A172 (cell line): ENCODE measurements around the gene CELF5. TPM values are rescaled to one million over a fixed set of nuclear protein-coding genes. Genes with fewer than 3 reads are reported as not detected.
"Not testable (repeated sequence)": the region's sequence is repeated elsewhere in the genome, so short reads cannot be mapped to it uniquely, and the experiment has no call there.

ENCODE experiments used
- DNase-seq: peaks from one replicate; pipeline ENCODE4 v3.0.0-alpha.2; 2015; ENCODE audit warnings: low spot score
- total RNA-seq: library from RNA; depleted of rRNA; stranded (reverse); fragments of >200 nt; shearing (Covaris generic); gene quantifications from 2 replicates; pipeline ENCODE4 v1.2.3, GENCODE V29; 2014

CELF5 gene
- total RNA-seq, 1 experiment from 2014 or later = not detected

DNA sequence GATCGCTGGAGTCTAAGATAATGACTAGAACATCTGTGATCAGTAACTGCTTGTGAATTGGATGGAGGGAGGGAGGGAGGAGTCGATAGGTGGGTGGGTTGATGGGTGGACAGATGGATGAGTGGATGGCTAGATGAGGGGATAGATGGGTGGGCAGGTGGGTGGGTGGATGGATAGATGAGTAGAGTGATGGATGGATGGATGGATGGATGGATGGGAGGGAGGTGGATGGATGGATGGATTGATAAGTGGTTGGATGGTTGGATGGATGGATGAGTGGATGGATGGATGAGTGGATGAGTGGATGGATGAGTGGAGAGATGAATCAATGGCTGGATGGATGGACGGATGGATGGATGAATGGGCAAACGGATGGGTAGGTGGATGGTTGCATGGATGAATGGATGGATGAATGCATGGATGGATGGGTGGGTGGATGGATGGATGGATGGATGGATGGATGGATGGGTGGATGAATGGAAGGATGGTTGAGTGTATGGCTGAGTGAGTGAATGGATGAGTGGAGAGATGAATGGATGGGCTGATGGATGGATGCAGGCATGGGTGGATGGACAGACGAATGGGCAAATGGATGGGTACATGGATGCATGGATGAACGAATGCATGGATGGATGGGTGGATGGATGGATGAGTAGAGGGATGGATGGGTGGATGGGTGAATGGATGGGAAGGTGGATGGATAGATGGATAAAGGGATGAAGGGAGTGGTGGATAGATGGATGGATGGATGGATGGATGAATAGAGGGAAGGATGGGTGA, 97.9 kb downstream of the CELF5 start:
- no peak for DNase-seq

DNA sequence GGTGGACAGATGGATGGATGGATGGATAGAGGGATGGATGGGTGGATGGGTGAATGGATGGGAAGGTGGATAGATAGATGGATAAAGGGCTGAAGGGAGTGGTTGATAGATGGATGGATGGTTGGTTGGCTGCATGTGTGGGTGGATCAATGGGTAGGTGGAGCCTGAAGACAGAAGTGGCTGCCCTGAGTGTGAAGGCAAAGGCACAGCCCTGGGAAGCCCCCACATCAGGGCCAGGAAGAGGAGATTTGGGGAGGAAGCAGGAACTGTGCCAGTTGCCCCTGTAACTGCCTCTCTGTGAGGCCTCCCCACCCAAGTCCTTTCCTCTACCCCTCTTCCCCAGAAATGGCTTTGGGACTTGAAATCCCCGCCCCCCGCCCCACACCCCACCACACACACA, 98.6 kb downstream of the CELF5 start:
- no peak for DNase-seq

GRCh38 chr19:3323658-3324057, 99.2 kb downstream of the CELF5 start:
- no peak for DNase-seq

GRCh38 chr19:3324405-3324856, 100.0 kb downstream of the CELF5 start:
- no peak for DNase-seq

- no peak for DNase-seq
Observed at GRCh38 chr19:3325451-3325850, 101.0 kb downstream of the CELF5 start.

GRCh38 chr19:3328743-3329142, 104.3 kb downstream of the CELF5 start:
- no peak for DNase-seq

DNA sequence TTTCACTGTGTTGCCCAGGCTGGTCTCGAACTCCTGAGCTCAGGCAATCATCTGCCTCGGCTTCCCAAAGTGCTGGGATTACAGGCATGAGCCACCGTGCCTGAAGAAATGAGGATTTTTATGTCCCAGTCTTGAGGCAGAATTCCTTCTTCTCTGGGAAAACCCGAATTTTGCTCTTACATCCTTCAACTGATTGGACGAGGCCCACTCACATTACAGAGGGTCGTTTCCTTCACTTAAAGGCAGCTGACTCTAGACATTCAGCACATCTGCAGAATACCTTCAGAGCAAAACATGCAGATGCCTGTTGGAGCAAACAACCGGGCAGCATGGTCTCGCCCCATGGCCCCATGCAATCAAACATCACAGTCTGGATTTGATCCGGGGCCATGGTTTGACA, 105.6 kb downstream of the CELF5 start:
- no peak for DNase-seq

- DNase-seq = not testable (repeated sequence)
Observed at GRCh38 chr19:3332232-3332631, 107.8 kb downstream of the CELF5 start.

DNA sequence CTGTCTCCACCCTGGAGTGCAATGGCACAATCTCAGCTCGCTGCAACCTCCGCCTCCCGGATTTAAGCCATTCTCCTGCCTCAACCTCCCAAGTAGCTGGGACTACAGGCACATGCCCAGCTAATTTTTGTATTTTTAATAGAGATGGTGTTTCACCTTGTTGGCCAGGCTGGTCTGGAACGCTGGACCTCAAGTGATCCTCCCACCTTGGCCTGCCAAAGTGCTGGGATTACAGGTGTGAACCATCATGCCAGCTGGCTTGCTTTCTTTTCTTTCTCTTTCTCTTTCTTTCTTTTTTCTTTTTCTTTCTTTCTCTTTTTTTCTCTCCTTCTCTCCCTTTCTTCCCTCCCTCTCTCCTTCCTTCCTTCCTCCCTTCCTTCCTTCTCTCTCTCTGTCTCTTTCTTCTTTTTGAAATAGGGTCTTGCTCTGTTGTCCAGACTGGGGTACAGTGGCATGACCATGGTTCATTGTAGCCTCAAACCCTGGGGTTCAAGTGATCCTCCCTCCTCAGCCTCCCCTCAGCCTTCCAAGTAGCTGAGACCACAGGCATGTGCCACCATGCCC, 108.6 kb downstream of the CELF5 start:
- DNase-seq = no peak

- no peak for DNase-seq
Observed at GRCh38 chr19:3333662-3334061, 109.2 kb downstream of the CELF5 start.

GRCh38 chr19:3334749-3335430, 110.4 kb downstream of the CELF5 start:
- DNase-seq = not testable (repeated sequence)

DNA sequence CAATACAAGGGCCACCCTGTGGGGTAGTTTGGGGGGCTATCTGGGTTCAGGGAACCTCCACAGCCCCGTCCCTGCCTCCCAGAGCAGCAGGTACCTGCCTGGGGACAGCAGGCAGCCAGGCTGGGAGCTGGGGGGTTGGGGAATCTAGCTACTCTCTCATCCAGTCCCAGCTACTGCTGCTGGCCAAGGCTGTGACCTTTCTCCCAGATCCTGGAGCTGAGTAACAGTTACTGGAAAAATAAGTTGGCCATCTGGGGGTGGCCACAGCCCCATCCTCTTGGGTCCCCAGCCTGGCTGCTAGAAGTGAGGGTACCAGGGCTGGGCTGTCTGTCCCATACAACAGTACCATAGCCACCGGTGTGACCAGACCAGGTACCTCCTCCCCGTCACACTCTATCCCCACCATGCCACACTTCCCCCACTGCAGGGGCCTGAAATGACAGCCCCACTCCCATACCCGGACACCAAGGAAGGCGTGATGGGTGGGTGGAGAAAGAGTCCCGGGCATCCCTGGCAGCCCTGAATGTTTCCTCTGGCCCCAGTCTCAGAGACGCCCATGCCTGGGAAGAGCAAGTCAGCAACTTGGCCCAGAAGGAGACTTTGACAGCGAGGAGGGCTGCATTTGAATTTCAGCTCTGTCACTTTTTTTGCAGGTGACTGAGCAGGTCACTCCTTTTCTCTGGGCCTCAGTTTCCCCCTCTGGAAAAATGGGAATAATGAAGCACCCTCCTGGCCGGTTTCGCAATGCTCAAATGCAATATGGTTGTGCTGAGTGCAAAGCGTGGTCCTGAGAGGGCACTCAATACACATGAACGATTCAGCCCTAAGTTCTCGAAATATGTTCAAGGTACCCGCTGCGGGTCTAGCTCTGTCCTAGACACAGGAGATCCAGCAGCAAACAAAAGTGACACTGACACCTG, 111.2 kb downstream of the CELF5 start:
- peak; percentile 53 for DNase-seq

- no peak for DNase-seq
Observed at GRCh38 chr19:3336351-3336679, 111.9 kb downstream of the CELF5 start.

DNA sequence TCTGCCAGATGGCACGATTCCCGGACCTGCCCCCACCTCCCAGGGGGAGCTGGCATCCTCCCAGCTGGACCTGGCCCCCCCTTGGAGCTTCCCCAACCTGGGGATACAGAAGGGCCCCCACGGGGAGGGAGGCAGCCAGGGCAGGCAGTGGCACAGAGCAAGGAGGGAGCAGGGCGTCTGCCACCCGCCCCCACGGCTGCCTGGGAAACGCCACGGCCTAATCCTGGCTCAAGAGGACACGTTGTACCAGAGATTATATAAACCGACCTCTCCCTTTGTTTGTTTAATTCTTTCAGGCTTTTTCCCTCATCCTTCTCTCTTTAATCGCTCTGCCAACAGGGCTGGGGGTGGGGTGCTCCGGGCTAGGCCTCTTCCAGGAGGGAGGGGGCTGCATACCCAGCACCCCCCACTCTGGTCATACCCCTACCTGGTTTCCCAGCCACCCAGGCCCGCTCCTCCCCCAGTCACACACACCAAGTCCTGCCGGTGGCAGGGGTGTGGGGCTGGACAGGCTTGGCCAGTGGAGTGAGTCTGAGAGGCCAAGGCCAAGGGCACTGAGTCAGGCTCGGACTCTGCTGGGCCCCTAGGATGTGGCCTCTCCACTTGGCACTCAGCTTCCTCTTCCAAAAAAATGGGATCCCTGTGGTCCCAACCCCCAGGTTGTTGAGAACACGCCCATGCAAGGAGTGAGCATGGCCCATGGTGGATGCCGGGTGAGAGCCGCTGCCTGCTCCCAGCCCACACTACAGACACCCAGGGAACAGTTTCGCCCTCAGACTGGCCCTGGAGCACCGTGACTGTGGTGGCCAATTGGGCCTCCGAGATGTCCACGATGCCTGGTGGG, 112.4 kb downstream of the CELF5 start:
- DNase-seq = peak; percentile 35

GRCh38 chr19:3338541-3339181, 114.2 kb downstream of the CELF5 start:
- peak; percentile 35 for DNase-seq

DNA sequence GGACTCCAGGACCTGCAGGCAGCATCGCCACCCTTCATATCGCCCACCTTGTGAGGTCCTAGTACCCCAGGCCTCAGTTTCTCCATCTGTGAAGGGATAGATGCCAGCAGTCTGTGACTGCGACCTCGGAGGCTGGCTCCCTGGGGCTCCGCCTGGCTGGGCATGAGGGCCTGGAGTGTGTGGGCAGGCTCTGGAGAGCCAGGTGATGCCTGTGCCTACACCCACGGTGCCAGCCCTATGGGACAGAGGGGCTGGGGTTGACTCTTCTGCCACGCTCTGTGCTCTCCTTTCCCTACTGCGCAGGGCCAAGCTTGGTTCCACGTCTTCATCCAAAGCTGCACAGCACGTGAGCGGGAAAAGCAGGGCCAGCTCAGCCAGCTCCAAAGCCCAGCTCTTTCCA, 115.9 kb downstream of the CELF5 start:
- no peak for DNase-seq

GRCh38 chr19:3342246-3342645, 117.8 kb downstream of the CELF5 start:
- DNase-seq = no peak

DNA sequence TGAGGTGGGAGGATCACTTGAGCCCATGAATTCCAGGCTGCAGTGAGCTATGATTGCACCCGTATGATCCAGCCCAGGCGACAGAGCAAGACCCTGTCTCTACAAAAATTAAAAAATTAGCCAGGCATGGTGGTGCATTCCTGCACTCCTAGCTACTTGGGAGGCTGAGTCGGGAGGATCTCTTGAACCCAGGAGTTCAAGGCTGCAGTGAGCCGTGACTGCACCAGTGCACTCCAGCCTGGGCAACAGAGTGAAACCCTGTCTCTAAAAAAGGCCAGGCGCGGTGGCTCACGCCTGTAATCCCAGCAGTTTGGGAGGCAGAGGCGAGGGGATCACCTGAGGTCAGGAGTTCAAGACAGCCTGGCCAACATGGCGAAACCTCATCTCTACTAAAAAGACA, 118.5 kb downstream of the CELF5 start:
- DNase-seq = not testable (repeated sequence)

GRCh38 chr19:3343619-3344502, 119.4 kb downstream of the CELF5 start:
- DNase-seq = peak; percentile 88
